Measurements from ENCODE around the gene MARK2.

The MARK2 gene

GRCh38 chr11:63952570-63952969 lies 113.7 kb downstream of the MARK2 start:
- Histone ChIP-seq H3K9ac (ENCODE audit: low read length) (no peak overlapping the region), H3K9me3 (replicated peaks; ENCODE audit: insufficient read depth, low read length) (no peaks in the 10 kb centered on the region), H3F3A (ENCODE audit: insufficient read depth, low read length) (no peaks in the 10 kb centered on the region; the same call in 1 of the 2 replicates), H3K4me2 (ENCODE audit: low read depth, low read length) (no peak overlapping the region), H3K4me3 (ENCODE audit: low read length) (no peak overlapping the region), H3K27me3 (replicated peaks; ENCODE audit: insufficient read depth, low read length) (no peaks in the 10 kb centered on the region), H2AFZ (ENCODE audit: low read length) (no peak overlapping the region), H3K4me1 (ENCODE audit: low read length) (no peaks in the 10 kb centered on the region), H3K27ac (ENCODE audit: low read length) (no peak overlapping the region), H3K36me3 (replicated peaks; ENCODE audit: insufficient read depth, low read length) (no peaks in the 10 kb centered on the region), H4K20me1 (ENCODE audit: insufficient read depth, low read length) (no peaks in the 10 kb centered on the region), H3K9me2 (replicated peaks; ENCODE audit: insufficient read depth, low read length) (no peaks in the 10 kb centered on the region), H3K79me2 (ENCODE audit: low read length) (no peaks in the 10 kb centered on the region; the same call in 1 of the 2 replicates)
- no peak for TF ChIP-seq EZH2phosphoT487 (IDR thresholded peaks at IDR 0.05; ENCODE audit: low read length)
- no peak for TF ChIP-seq EZH2 (optimal IDR thresholded peaks at IDR 0.05; ENCODE audit: low read depth, low read length)
- no peak for TF ChIP-seq CTCF (IDR thresholded peaks at IDR 0.05; ENCODE audit: low read length)
- DNase-seq = no peak

- Histone ChIP-seq H3K9me2 (replicated peaks; ENCODE audit: insufficient read depth, low read length) (no peaks in the 10 kb centered on the region), H3K4me2 (ENCODE audit: low read depth, low read length) (no peak overlapping the region), H3K27ac (ENCODE audit: low read length) (no peak overlapping the region), H3F3A (ENCODE audit: insufficient read depth, low read length) (no peaks in the 10 kb centered on the region), H3K4me3 (ENCODE audit: low read length) (no peak overlapping the region), H3K79me2 (ENCODE audit: low read length) (no peaks in the 10 kb centered on the region), H3K9me3 (replicated peaks; ENCODE audit: insufficient read depth, low read length) (no peaks in the 10 kb centered on the region), H4K20me1 (ENCODE audit: insufficient read depth, low read length) (no peaks in the 10 kb centered on the region), H3K27me3 (replicated peaks; ENCODE audit: insufficient read depth, low read length) (no peaks in the 10 kb centered on the region), H2AFZ (ENCODE audit: low read length) (no peak overlapping the region), H3K4me1 (ENCODE audit: low read length) (no peaks in the 10 kb centered on the region), H3K36me3 (replicated peaks; ENCODE audit: insufficient read depth, low read length) (no peaks in the 10 kb centered on the region), H3K9ac (ENCODE audit: low read length) (no peak overlapping the region)
- DNase-seq = no peak
- no peak for TF ChIP-seq EZH2phosphoT487 (IDR thresholded peaks at IDR 0.05; ENCODE audit: low read length)
- TF ChIP-seq CTCF (IDR thresholded peaks at IDR 0.05; ENCODE audit: low read length) = no peak
- no peak for TF ChIP-seq EZH2 (optimal IDR thresholded peaks at IDR 0.05; ENCODE audit: low read depth, low read length)
These were observed 119.1 kb downstream of the MARK2 start for GRCh38 chr11:63958008-63958407.
